ENCODE measurements around the gene TMEM201.
A peak's percentile ranks its signal among the peaks of the same experiment; 100 is the strongest.

Gene TMEM201

DNA sequence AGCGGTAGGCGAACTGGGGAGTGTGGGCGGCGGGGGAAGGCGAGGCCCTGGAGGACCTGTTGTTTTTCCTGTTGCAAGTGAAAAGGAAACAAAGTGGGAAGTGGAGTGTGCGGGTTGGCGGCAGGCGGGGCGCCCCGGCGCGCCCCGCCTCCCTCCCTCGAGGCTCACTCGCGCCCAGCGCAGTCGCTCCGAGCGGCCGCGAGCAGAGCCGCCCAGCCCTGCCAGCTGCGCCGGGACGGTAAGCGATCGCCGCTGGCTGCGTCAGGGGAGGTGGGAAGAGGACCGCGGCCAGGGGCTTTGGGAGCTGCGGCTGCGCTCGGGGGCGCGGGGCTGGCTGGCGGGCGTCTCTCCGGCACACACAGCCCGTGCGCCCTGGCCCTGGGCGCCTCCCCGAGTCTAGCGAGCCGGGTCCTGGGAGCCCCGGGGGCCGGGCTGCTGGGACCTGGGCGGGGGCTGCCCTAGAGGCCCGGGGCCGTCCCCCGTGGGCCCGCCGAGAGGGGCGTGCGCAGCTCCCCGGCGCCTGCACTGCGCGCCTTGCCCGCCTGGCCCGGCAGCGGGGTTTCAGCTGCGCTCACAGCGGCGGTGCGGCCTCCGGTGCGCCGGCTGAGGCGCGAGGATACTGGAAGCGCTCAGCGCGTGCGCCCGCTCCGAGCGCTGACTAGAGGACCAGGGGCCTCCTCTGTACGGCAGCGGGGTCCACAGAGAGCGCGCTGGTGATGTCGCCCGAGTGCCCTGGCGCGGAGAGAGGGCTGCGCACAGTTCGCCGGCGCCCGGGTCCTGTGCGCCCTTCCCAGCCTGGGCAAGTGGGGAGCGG, 63.1 kb downstream of the TMEM201 start, which contains the start of gene PIK3CD:
TSS of gene PIK3CD (plus strand) at position 167 of the 814 bp plus-strand sequence. CDS start 58,725 bp downstream, outside the sequence.
- Histone ChIP-seq H3K27me3 (peaks cover 0 to 58% of the 10 kb centered on the region in 2 donors), H3K27ac (no peak within 1 kb of the TSS), H3K4me1 (peaks cover 0 to 19% (median 15%) of the 10 kb centered on the region in 4 donors), H3K9me3 (no peaks in the 10 kb centered on the region), H3K36me3 (no peaks in the 10 kb centered on the region), H3K4me3 (peak within 1 kb of the TSS; percentile 36 to 44)
- TF ChIP-seq CTCF (IDR thresholded peaks at IDR 0.05): no peak
- DNase-seq: no peak
- intact Hi-C loops (cut with DNase I; ENCODE audit: low total_unique reads): no loop called here

- Histone ChIP-seq H3K4me1 (peaks cover 0 to 19% (median 15%) of the 10 kb centered on the region in 4 donors), H3K36me3 (no peaks in the 10 kb centered on the region), H3K4me3 (peak overlapping the region; percentile 36 to 44), H3K27me3 (peaks cover 0 to 58% of the 10 kb centered on the region in 2 donors), H3K27ac (no peak overlapping the region), H3K9me3 (no peaks in the 10 kb centered on the region)
- no peak for TF ChIP-seq CTCF (IDR thresholded peaks at IDR 0.05)
- DNase-seq: no peak
- intact Hi-C loops (cut with DNase I; ENCODE audit: low total_unique reads): no loop called here
Measured at GRCh38 chr1:9652379-9653209, 63.9 kb downstream of the TMEM201 start.

DNA sequence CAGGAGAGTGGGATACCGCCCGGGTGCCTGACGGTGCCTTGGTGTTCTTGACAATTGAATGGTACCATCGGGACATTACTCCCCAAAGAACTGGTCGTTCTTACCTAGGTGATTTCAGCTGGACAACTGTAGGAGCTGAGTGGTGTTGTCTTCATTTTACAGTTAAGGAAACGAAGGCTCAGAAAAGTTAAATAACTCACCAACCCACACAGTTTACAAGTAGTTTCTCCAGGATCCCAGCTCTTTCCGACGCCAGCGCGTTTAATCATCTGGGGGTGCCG, 64.4 kb downstream of the TMEM201 start:
- Histone ChIP-seq H3K27me3 (peaks cover 0 to 57% of the 10 kb centered on the region in 2 donors), H3K4me1 (peaks cover 0 to 19% (median 15%) of the 10 kb centered on the region in 4 donors), H3K4me3 (peak overlapping the region in 1 of 2 donors; percentile 44), H3K36me3 (no peaks in the 10 kb centered on the region), H3K27ac (no peak overlapping the region), H3K9me3 (no peaks in the 10 kb centered on the region)
- no peak for DNase-seq
- TF ChIP-seq CTCF (IDR thresholded peaks at IDR 0.05): no peak
- intact Hi-C loops (cut with DNase I; ENCODE audit: low total_unique reads): no loop called here

DNA sequence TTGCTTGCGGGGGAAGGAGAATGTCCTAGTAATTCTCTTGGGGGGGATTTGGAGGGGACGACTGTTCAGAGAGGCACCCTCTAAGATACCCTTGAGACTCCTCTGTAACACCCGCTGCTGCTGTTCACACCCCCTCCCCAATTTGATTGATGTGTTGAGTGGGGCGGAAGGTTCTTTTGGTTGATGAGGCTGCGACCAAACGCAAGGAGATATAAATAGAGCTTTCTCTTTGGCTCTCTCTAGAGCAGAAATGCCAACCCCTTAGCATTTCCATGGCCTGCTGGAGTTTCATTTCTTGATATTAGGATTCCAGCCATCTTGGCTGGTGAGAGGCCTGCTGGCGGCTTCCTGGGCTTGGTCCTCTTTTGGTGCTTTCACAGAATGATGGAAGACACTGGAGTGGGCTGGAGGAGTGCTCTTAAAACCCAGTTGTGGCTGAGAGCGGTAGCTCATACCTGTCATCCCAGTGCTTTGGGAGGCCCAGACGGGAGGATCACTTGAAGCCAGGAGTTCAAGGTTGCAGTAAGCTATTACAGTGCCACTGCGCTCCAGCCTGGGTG, 64.9 kb downstream of the TMEM201 start:
- no peak for DNase-seq
- H3K36me3 ChIP-seq: no peaks in the 10 kb centered on the region
- peaks cover 0 to 19% (median 15%) of the 10 kb centered on the region in 4 donors for H3K4me1 ChIP-seq
- no peak overlapping the region for H3K27ac ChIP-seq
- intact Hi-C loops (cut with DNase I; ENCODE audit: low total_unique reads): no loop called here
- no peak for TF ChIP-seq CTCF (IDR thresholded peaks at IDR 0.05)
- no peak overlapping the region for H3K4me3 ChIP-seq
- no peaks in the 10 kb centered on the region for H3K9me3 ChIP-seq
- H3K27me3 ChIP-seq: peaks cover 0 to 53% of the 10 kb centered on the region in 2 donors

DNA sequence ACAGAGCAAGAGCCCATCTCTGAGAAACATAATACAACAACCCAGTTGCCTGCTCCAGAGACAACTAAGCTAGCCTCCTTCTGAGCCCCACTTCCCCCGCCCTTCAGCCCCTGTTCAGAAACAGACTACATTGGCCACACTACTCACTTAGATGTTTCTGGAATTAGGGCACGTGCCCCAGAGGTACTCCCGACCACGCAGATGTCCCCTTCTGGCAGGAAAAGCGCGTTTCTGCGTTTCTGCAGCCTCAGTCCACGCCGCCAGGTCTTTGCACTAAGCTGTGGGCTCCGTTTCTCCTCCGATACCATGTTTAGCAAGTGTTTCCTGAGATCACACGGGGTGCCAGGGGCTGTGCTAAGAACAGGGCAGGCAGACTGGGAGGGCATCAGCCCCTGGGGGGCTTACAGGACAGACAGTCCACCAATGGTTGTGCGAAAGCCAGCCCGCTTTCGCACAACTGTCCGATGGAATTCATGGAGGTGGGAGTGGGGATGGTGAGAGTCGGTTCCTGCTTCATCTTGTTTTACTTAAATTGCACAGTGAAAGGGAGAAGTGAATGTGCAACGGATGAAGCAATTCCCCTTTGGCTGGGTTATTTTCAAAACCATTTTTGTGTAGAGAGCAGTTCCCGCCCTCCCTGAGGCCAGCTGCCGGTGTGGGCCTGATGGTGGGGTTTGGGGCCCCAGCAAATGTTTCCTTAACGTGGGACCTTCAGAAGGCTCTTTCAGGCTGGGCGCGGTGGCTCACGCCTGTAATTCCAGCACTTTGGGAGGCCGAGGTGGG, 65.5 kb downstream of the TMEM201 start:
- H3K36me3 ChIP-seq: no peaks in the 10 kb centered on the region
- intact Hi-C loops (cut with DNase I; ENCODE audit: low total_unique reads): no loop called here
- H3K4me1 ChIP-seq: peaks cover 0 to 19% (median 15%) of the 10 kb centered on the region in 4 donors
- no peak overlapping the region for H3K27ac ChIP-seq
- H3K9me3 ChIP-seq: no peaks in the 10 kb centered on the region
- H3K4me3 ChIP-seq: no peak overlapping the region
- no peak for DNase-seq
- H3K27me3 ChIP-seq: peaks cover 0 to 52% of the 10 kb centered on the region in 2 donors
- TF ChIP-seq CTCF (IDR thresholded peaks at IDR 0.05): no peak

All from tibial artery (tissue), 4 donors.